GM10847 (cell line): Measurements from ENCODE around the gene ACTMAP.

Source experiments
- POLR2A ChIP-seq: IDR thresholded peaks from 2 replicates; pipeline ENCODE4 v1.6.1; 2011; ENCODE audit not compliant: insufficient read length; ENCODE audit errors: extremely low read depth

The ACTMAP gene

GRCh38 chr19:40716482-40717324 is 33.6 kb downstream of the ACTMAP start, which contains the start of the genes COQ8B and ITPKC:
Gene COQ8B (minus strand): TSS chr19:40716886. CDS start chr19:40714632, 2,254 bp downstream.
Gene ITPKC (plus strand): TSS chr19:40717112. CDS start chr19:40717136, 24 bp downstream.
- TF ChIP-seq POLR2A, result peak; percentile 39

GRCh38 chr19:40716031-40716481 is 34.2 kb downstream of the ACTMAP start:
- TF ChIP-seq POLR2A, result no peak

DNA sequence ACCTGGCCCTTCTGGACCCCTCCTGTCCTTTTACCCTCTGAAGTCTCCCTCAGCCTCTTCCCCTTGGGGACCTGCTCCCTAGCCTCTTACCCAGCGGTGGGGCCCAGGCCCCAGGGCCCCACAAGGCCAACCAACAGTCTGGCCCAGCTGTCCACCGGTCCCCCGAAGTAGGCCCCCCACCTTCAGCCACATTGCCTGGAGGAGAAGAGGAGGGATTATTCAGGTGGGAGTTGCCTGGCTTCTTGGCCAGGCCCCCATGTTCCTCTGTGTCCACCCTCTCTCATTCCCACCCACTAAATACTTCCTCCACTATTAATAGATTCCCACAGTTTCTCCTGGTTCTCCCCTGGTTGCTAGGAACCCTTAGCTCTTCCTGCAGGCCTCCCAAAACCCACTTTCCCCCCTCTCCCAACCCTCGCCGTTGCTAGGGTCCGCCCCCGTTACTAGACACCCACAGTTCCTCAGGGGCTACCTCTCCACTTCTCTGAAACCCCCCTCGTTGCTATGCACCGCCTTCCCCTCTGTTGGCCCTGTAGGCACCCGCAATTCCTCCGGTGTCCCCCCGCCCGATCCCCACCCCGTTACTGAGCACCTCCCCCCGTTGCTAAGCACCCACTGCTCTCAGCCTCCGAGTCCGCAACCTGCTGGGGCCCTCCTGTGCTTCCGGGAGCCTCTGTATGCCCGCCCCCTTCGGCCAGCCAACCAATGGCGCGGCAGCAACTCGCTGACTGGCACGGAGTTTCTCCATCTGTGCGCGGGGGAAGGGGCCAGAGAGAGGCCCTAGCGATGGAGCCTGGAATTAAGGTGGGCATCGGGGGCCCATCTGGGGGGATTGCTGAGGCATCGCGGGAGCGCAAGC is 35.6 kb downstream of the ACTMAP start:
- TF ChIP-seq POLR2A, result no peak

DNA sequence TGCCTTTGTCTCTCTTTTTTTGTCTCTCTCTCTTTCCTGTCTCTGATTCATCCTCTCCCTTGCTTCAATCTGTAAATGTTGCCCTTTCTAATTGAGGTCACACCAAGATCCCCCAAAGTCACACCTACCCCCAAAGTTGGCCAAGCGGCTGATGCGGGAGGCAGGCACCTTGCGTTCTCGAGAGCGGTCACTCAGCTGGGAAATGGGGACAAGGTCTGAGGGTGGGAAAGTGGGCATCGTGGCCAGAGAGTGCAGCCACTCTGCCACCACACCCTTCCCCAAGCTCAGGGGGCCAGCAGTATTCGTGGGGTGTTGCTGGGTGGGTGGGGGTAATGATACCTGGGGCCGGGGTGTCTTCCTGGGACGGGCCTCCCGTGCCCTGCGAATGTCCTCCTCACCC is 36.3 kb downstream of the ACTMAP start:
- no peak for TF ChIP-seq POLR2A

- no peak for TF ChIP-seq POLR2A
Observed at GRCh38 chr19:40709817-40710216, 40.5 kb downstream of the ACTMAP start.

GRCh38 chr19:40707615-40708014 is 42.7 kb downstream of the ACTMAP start:
- no peak for TF ChIP-seq POLR2A

DNA sequence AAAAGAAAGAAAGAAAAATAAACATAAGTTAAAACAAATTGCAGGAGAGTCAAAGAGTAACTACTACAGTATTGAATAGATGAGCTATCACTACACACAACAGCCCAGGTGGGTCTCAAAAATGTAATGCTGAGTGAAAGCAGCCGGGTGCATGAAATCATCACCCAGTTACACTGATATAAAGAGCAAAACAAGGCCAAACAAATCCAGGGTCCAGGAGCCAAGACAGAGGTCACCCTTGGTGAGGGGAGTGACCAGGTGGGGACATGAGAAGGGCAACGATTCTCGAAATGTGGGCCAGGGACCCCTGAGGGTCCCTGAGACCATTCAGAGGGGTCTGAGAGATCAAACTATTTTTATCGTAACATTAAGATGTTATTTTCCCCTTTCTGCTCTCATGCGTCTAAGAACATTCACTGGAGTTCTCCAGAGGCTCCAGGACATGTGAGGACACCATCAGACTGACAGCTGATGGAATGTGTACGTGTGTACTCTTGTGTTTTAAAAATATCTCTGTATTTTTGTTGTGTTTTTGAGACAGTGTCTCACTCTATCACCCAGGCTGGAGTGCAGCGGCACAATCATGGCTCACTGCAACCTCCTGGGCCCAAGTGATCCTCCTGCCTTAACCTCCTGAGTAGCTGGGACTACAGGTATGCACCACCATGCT is 44.2 kb downstream of the ACTMAP start:
- no peak for TF ChIP-seq POLR2A

DNA sequence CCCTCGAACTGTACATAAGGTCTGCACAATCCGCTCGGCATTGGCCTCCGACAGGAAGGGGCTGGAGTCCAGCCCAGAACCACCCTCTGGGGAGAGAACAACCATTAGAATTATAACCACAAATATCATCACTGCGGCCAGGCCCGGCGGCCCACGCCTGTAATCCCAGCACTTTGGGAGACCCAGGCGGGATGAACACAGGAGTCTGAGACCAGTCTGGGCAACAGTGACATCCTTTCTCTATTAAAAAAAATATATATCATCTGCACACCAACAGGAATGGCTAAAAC is 45.0 kb downstream of the ACTMAP start:
- TF ChIP-seq POLR2A, result no peak

- no peak for TF ChIP-seq POLR2A
Observed at GRCh38 chr19:40704491-40705361, 45.6 kb downstream of the ACTMAP start.

DNA sequence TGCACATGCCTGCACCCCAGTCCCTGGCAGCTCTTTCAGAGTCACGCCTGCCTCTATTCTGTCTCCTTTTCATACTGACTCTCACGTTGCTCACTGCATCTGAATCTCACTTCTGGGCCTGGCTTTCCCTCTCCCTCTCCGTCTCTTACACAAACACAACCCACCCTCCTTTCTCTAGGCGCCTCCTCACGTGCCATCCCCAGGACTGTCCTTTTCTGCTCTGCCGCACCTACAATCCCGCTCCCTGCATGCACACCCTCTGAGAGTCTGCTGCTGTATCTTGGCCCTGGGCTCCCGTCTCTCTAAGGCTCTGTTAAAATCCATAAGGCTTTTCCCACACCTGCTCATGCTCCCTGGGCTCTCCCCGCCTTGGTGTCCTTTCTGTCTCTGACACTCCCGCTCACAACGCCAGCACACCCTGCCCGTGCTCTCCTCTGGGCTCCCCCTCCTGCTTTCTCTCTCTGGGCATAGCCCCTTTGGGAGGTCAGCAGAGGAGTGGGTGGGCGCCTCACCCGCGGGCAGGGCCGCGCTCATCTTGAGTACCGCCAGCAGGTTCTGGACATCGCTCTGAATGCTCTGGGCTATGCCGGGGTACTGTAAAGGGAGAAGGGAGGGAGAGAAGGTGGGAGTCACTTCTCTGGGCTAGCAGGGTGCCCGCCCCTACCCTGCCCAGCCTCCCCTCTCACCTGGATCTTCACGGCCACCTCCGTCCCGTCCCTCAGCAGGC is 47.1 kb downstream of the ACTMAP start:
- no peak for TF ChIP-seq POLR2A

- no peak for TF ChIP-seq POLR2A
Observed at GRCh38 chr19:40702337-40703012, 47.8 kb downstream of the ACTMAP start.

GRCh38 chr19:40701758-40702157 is 48.5 kb downstream of the ACTMAP start:
- TF ChIP-seq POLR2A, result no peak

GRCh38 chr19:40700083-40700482 is 50.2 kb downstream of the ACTMAP start:
- no peak for TF ChIP-seq POLR2A
